SK-N-SH (cell line): Measurements from ENCODE around the gene SP110. TPM values are rescaled to one million over a fixed set of nuclear protein-coding genes. Genes with fewer than 3 reads are reported as not detected.
A peak's percentile ranks its signal among the peaks of the same experiment; 100 is the strongest.

ENCODE experiments used
- CTCF ChIA-PET: fragments of 300-600, 350-600 bp; formaldehyde crosslinking; extraction: SDS; loops from one replicate; lab custom pipeline; 2021; lab: Yijun Ruan, JAX
- POLR2A ChIA-PET: fragments of 350-600 bp; sonication (Branson Sonifier 250); formaldehyde crosslinking; extraction: SDS; loops from one replicate; lab custom pipeline; 2020; ENCODE audit warnings: antibody characterized with exemption, inconsistent platforms; lab: Yijun Ruan, JAX
- DNase-seq: peaks from one replicate; pipeline ENCODE4 v3.0.0; 2012
- H2AFZ ChIP-seq: fragments of 200-600 bp; sonication (generic); 2 replicates; pipeline ENCODE4 v1.8.1; 2016; ENCODE audit warnings: antibody characterized with exemption, mild to moderate bottlenecking, low read depth
- H3F3A ChIP-seq: fragments of 200-600 bp; sonication (generic); replicated peaks from 2 replicates; pipeline ENCODE3; 2016; ENCODE audit warnings: antibody characterized with exemption, mild to moderate bottlenecking; ENCODE audit not compliant: insufficient read depth
- H3K27ac ChIP-seq, 2 experiments: fragments of 200-500 bp in 1 of 2; fragments of 200-600 bp in 1 of 2; sonication (Bioruptor generic) in 1 of 2; sonication (generic), shearing (Covaris generic) in 1 of 2; 2 replicates each; pipeline versions ENCODE4 v1.5.1 to v1.6.1; 2014 to 2016; ENCODE audit warnings: low read depth in 2 of 2, inconsistent platforms in 1 of 2, low read length in 1 of 2, mild to moderate bottlenecking in 1 of 2, mixed read lengths in 1 of 2
- H3K27me3 ChIP-seq: fragments of 200-600 bp; sonication (generic), shearing (Covaris generic); 2 replicates; pipeline ENCODE4 v1.6.1; 2016; ENCODE audit warnings: mixed run types; ENCODE audit not compliant: insufficient read depth
- H3K36me3 ChIP-seq, 2 experiments: fragments of 200-500 bp in 1 of 2; fragments of 200-600 bp in 1 of 2; sonication (Bioruptor generic) in 1 of 2; sonication (generic) in 1 of 2; replicated peaks in 1 of 2; 2 replicates each; pipeline versions ENCODE3 to v1.5.1; 2014 to 2016; ENCODE audit warnings: low read length in 1 of 2, mild to moderate bottlenecking in 1 of 2; ENCODE audit not compliant: insufficient read depth in 2 of 2, control insufficient read depth in 1 of 2
- H3K4me1 ChIP-seq, 2 experiments: fragments of 200-500 bp in 1 of 2; fragments of 200-600 bp in 1 of 2; sonication (Bioruptor generic) in 1 of 2; sonication (generic), shearing (Covaris generic) in 1 of 2; 2 replicates each; pipeline versions ENCODE4 v1.5.1 to v1.6.1; 2014 to 2016; ENCODE audit warnings: low read depth in 1 of 2, low read length in 1 of 2, mixed run types in 1 of 2; ENCODE audit not compliant: insufficient read depth in 2 of 2, control insufficient read depth in 1 of 2
- H3K4me2 ChIP-seq: fragments of 200-600 bp; sonication (generic), shearing (Covaris generic); 2 replicates; pipeline ENCODE4 v1.6.1; 2017; ENCODE audit warnings: mixed run types
- H3K4me3 ChIP-seq, 2 experiments: fragments of 200-500 bp in 1 of 2; fragments of 200-600 bp in 1 of 2; sonication (Bioruptor generic) in 1 of 2; sonication (generic), shearing (Covaris generic) in 1 of 2; 2 replicates each; pipeline versions ENCODE4 v1.5.1 to v1.8.1; 2014 to 2016; ENCODE audit warnings: low read depth in 2 of 2, inconsistent platforms in 1 of 2, low read length in 1 of 2, mild to moderate bottlenecking in 1 of 2, mixed read lengths in 1 of 2, moderate library complexity in 1 of 2
- H3K79me2 ChIP-seq: fragments of 200-600 bp; sonication (generic); 2 replicates; pipeline ENCODE4 v1.8.1; 2017; ENCODE audit warnings: mild to moderate bottlenecking; ENCODE audit not compliant: insufficient read depth
- H3K9ac ChIP-seq: fragments of 200-600 bp; sonication (generic); 2 replicates; pipeline ENCODE4 v1.6.1; 2017; ENCODE audit warnings: mixed run types
- H3K9me2 ChIP-seq: fragments of 200-600 bp; sonication (generic); 2 replicates; pipeline ENCODE4 v1.6.1; 2017; ENCODE audit warnings: mixed run types
- H3K9me3 ChIP-seq: fragments of 200-600 bp; sonication (generic); 2 replicates; pipeline ENCODE4 v1.6.1; 2017; ENCODE audit warnings: mixed run types, mild to moderate bottlenecking, moderate library complexity
- H4K20me1 ChIP-seq: fragments of 200-600 bp; sonication (generic); 2 replicates; pipeline ENCODE4 v1.6.1; 2017; ENCODE audit warnings: mild to moderate bottlenecking, mixed run types; ENCODE audit not compliant: insufficient read depth
- ELF1 ChIP-seq: IDR thresholded peaks from 2 replicates; pipeline ENCODE4 v1.4.0; 2012
- FOSL2 ChIP-seq: IDR thresholded peaks from 2 replicates; pipeline ENCODE4 v1.4.0; 2012; ENCODE audit warnings: low read depth, mild to moderate bottlenecking, moderate library complexity, borderline replicate concordance
- GABPA ChIP-seq: IDR thresholded peaks from 2 replicates; pipeline ENCODE4 v1.4.0; 2012; ENCODE audit warnings: low read depth, mild to moderate bottlenecking
- JUND ChIP-seq: IDR thresholded peaks from 2 replicates; pipeline ENCODE4 v1.4.0; 2012
- MEF2A ChIP-seq: IDR thresholded peaks from 2 replicates; pipeline ENCODE4 v1.4.0; 2012; ENCODE audit warnings: low read depth, borderline replicate concordance
- NFIC ChIP-seq: IDR thresholded peaks from 2 replicates; pipeline ENCODE4 v1.4.0; 2012; ENCODE audit warnings: borderline replicate concordance
- NRF1 ChIP-seq: IDR thresholded peaks from 2 replicates; pipeline ENCODE4 v1.6.1; 2012; ENCODE audit warnings: low read depth, mild to moderate bottlenecking, low read length
- POLR2AphosphoS5 ChIP-seq: IDR thresholded peaks from 2 replicates; pipeline ENCODE4 v1.6.1; 2012; ENCODE audit warnings: low read depth, low read length
- RFX5 ChIP-seq: IDR thresholded peaks from 2 replicates; pipeline ENCODE4 v1.6.1; 2012; ENCODE audit warnings: mild to moderate bottlenecking, improper control_type of control experiment, low read length
- SIN3A ChIP-seq: IDR thresholded peaks from 2 replicates; pipeline ENCODE4 v1.6.1; 2012; ENCODE audit warnings: low read depth, mild to moderate bottlenecking, low read length, moderate library complexity, borderline replicate concordance
- TAF1 ChIP-seq: IDR thresholded peaks from 2 replicates; pipeline ENCODE4 v1.6.1; 2012; ENCODE audit warnings: low read depth, mild to moderate bottlenecking, low read length, moderate library complexity, borderline replicate concordance
- TCF12 ChIP-seq: IDR thresholded peaks from 2 replicates; pipeline ENCODE4 v1.4.0; 2012
- YY1 ChIP-seq: IDR thresholded peaks from 2 replicates; pipeline ENCODE4 v1.4.0; 2012; ENCODE audit warnings: low read depth, mild to moderate bottlenecking
- WGBS: methylation state at CpG from one replicate; pipeline ENCODE4 v1.1.6; 2017; ENCODE audit warnings: low lambda C conversion rate; 5-methylcytosine and 5-hydroxymethylcytosine counted together
- polyA plus RNA-seq, 3 experiments: library from polyadenylated mRNA; depleted of rRNA; stranded (reverse); fragments of >200 nt; gene quantifications; 2 replicates each; pipeline ENCODE4 v1.2.3, GENCODE V29; 2012
- TF ChIP-seq, protein P1 (sequence below): fragments of 150-350 bp; IDR thresholded peaks from 2 replicates; pipeline ENCODE4 v1.6.1; 2016; ENCODE audit warnings: mild to moderate bottlenecking, low read depth, low read length
- TF ChIP-seq, protein P2 (sequence below): IDR thresholded peaks from 2 replicates; pipeline ENCODE4 v1.4.0; 2012; ENCODE audit warnings: low read depth
- TF ChIP-seq, protein P3 (sequence below): IDR thresholded peaks from 2 replicates; pipeline ENCODE4 v1.6.1; 2012; ENCODE audit warnings: mild to moderate bottlenecking, low read depth, low read length, moderate library complexity

The SP110 gene
- 7.0 and 10.4 TPM in 2 replicates for polyA plus RNA-seq (2012; rRNA removed)
- polyA plus RNA-seq (2012; cell fraction: cytosol; rRNA removed), result 8.5 and 10.9 TPM in 2 replicates
- 13.7 and 16.0 TPM in 2 replicates for polyA plus RNA-seq (2012; cell fraction: nucleus; rRNA removed)

DNA sequence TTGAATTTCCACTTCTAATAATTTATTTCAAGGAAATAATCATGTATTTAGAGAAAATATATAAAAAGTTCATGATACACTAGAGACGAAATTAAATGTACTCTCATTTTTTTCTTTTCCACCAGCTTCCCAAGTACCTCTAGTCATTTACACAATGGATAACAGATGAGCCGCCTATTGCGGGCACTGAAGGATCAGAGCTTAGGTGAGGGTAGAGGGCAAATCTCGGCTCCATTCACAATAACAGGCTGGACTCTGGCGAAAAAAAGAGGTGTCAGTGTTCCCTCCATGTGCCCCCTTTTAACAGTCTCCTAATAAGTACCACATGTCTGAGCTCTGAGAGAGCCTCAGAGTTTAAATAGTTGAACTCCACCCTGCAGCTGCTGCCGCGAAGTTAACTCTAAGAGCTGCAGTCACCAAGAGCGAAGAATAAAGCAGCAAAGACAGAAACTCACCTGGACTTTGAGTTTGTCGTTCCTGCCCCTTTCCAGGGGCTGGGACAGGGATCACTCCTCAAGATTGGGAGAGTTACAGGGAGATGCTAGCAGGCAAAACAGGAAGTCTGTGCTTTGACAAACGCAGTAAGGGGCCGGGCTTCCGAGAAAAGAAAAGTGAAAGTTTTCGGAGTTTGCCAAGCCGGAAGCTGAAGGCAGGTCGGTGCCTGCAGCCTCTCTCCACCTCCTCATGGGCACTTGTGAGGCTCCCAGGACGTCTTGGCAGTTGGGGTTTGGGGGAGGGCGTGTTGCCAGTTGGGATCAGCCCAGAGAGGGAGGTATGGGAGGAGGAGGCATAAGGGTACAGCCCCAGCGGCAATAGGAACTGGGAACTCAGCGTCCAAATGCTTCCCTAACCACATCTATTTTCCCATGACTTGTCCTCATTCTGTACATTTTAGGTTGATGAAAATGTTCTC is at the start of gene SP110:
TSS of gene SP110 (minus strand) at position 566 of the 913 bp plus-strand sequence. CDS start 3,057 bp downstream, outside the sequence.
- DNase-seq, result peak; percentile 26
- CTCF ChIA-PET, result interaction anchor here (0.8 kb wide), 1 partner anchor 8 kb away, joined by 4 read pairs; no protein-coding TSS in a partner anchor
- Histone ChIP-seq H3K4me2 (peak within 1 kb of the TSS; percentile 85), H3K9me3 (no peaks in the 10 kb centered on the region), H3F3A (no peaks in the 10 kb centered on the region), H2AFZ (peak within 1 kb of the TSS; percentile 84), H3K9me2 (no peaks in the 10 kb centered on the region), H3K9ac (peak within 1 kb of the TSS; percentile 66), H3K36me3 (peaks cover 0 to 17% of the 10 kb centered on the region in 2 experiments), H4K20me1 (no peaks in the 10 kb centered on the region), H3K27ac (peak within 1 kb of the TSS; percentile 60 to 64), H3K27me3 (no peaks in the 10 kb centered on the region), H3K4me1 (no peaks in the 10 kb centered on the region; a peak in 1 of 4 replicates), H3K4me3 (peak within 1 kb of the TSS; percentile 80 to 84), H3K79me2 (no peaks in the 10 kb centered on the region; the same call in 1 of the 2 replicates)
- peak; percentile 65 for TF ChIP-seq GABPA
- TF ChIP-seq NFIC, result peak; percentile 63
- TF ChIP-seq POLR2AphosphoS5, result peak; percentile 79; the same call in 1 of the 2 replicates
- peak; percentile 71; the same call in 1 of the 2 replicates for TF ChIP-seq SIN3A
- peak; percentile 47; the same call in 1 of the 2 replicates for TF ChIP-seq TCF12
- TF ChIP-seq, protein P1, sequence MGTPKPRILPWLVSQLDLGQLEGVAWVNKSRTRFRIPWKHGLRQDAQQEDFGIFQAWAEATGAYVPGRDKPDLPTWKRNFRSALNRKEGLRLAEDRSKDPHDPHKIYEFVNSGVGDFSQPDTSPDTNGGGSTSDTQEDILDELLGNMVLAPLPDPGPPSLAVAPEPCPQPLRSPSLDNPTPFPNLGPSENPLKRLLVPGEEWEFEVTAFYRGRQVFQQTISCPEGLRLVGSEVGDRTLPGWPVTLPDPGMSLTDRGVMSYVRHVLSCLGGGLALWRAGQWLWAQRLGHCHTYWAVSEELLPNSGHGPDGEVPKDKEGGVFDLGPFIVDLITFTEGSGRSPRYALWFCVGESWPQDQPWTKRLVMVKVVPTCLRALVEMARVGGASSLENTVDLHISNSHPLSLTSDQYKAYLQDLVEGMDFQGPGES, result no peak
- peak; percentile 90 for TF ChIP-seq ELF1
- 0 out of 2 replicates have a peak, but pooled peaks have one; percentile 20 for TF ChIP-seq TAF1
- TF ChIP-seq, protein P2, sequence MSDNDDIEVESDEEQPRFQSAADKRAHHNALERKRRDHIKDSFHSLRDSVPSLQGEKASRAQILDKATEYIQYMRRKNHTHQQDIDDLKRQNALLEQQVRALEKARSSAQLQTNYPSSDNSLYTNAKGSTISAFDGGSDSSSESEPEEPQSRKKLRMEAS, result peak; percentile 51
- TF ChIP-seq RFX5, result no peak
- WGBS, result 6% methylated on average over 19 of the region's 19 CpGs
- POLR2A ChIA-PET, result interaction anchor here (0.7 kb wide), 1 partner anchor 39 kb away, joined by 3 read pairs; no protein-coding TSS in a partner anchor

DNA sequence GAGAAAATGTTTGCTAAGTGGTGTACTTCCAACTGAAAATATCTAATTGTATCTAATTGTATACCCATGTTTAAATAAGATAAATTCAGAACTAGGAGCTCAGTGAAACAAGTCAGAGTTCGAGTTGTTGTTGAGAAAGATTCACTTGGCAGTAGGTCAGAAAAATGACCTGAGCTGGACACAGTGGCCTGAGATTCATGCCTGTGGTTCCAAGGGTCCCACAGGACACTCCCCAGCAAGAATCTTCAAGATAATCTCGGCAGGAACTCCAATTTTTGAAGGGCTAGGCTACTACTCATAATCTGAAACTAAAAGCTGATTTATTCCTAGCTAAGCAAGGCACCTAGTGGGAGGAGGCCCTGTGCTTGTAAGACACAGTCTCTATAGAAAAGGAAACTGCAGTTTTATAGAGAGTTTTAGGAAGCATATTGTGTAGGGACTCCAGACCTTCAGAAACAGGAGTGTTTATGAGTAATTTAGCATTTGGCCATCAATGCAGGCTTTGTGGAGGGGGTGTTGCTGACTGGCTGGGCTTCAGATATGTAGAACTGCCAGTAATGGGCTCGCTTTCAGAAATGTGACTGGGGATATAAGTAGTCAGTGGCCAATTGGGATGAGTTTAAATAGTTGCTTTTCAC is 48.9 kb upstream of the SP110 start:
- ChIA-PET POLR2A (no interaction called here), CTCF (no interaction called here)
- H3K79me2 ChIP-seq, result no peaks in the 10 kb centered on the region
- no peaks in the 10 kb centered on the region for H3K36me3 ChIP-seq
- 21% methylated on average over 3 of the region's 3 CpGs for WGBS
- H3K27ac ChIP-seq, result no peak overlapping the region
- no peak overlapping the region for H3K4me2 ChIP-seq
- no peak overlapping the region for H3K9ac ChIP-seq
- no peaks in the 10 kb centered on the region for H3K27me3 ChIP-seq
- H4K20me1 ChIP-seq, result no peaks in the 10 kb centered on the region
- no peak overlapping the region for H2AFZ ChIP-seq
- H3F3A ChIP-seq, result no peaks in the 10 kb centered on the region
- no peaks in the 10 kb centered on the region for H3K9me2 ChIP-seq
- H3K9me3 ChIP-seq, result 0 out of 2 replicates have a peak, but pooled peaks cover 5% of the 10 kb centered on the region
- no peak for DNase-seq
- no peak overlapping the region for H3K4me3 ChIP-seq
- TF ChIP-seq FOSL2 (no peak), YY1 (no peak), JUND (no peak), NRF1 (no peak), MEF2A (no peak), GABPA (no peak), TCF12 (no peak), POLR2AphosphoS5 (no peak)
- TF ChIP-seq, protein P3, sequence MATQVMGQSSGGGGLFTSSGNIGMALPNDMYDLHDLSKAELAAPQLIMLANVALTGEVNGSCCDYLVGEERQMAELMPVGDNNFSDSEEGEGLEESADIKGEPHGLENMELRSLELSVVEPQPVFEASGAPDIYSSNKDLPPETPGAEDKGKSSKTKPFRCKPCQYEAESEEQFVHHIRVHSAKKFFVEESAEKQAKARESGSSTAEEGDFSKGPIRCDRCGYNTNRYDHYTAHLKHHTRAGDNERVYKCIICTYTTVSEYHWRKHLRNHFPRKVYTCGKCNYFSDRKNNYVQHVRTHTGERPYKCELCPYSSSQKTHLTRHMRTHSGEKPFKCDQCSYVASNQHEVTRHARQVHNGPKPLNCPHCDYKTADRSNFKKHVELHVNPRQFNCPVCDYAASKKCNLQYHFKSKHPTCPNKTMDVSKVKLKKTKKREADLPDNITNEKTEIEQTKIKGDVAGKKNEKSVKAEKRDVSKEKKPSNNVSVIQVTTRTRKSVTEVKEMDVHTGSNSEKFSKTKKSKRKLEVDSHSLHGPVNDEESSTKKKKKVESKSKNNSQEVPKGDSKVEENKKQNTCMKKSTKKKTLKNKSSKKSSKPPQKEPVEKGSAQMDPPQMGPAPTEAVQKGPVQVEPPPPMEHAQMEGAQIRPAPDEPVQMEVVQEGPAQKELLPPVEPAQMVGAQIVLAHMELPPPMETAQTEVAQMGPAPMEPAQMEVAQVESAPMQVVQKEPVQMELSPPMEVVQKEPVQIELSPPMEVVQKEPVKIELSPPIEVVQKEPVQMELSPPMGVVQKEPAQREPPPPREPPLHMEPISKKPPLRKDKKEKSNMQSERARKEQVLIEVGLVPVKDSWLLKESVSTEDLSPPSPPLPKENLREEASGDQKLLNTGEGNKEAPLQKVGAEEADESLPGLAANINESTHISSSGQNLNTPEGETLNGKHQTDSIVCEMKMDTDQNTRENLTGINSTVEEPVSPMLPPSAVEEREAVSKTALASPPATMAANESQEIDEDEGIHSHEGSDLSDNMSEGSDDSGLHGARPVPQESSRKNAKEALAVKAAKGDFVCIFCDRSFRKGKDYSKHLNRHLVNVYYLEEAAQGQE, result no peak
- TF ChIP-seq, protein P1, result no peak
- TF ChIP-seq, all 33 proteins: peak for 0
- no peaks in the 10 kb centered on the region for H3K4me1 ChIP-seq
